SK-N-SH treated with all-trans-retinoic acid at 6 μM for 48 hours (cell line): ENCODE measurements around the gene RIC8B.

Experiments
- ARNTL ChIP-seq: fragments of 450-650 bp; formaldehyde crosslinking; IDR thresholded peaks from 2 replicates; pipeline ENCODE4 v1.5.0; 2020; ENCODE audit warnings: low read depth, mild to moderate bottlenecking, moderate library complexity, borderline replicate concordance
- CSRNP3 ChIP-seq: fragments of 250-450 bp; sonication (Bioruptor Pico); IDR thresholded peaks from 2 replicates; pipeline ENCODE4 v1.5.1; 2021; ENCODE audit warnings: mild to moderate bottlenecking, moderate library complexity
- ESRRG ChIP-seq: fragments of 250-450 bp; sonication (Bioruptor Pico); IDR thresholded peaks from 2 replicates; pipeline ENCODE4 v1.6.1; 2021; ENCODE audit warnings: mild to moderate bottlenecking
- GLIS3 ChIP-seq: fragments of 250-450 bp; sonication (Bioruptor Pico); IDR thresholded peaks from 2 replicates; pipeline ENCODE4 v1.5.0; 2020; ENCODE audit warnings: mild to moderate bottlenecking, moderate library complexity
- ISL1 ChIP-seq: fragments of 250-450 bp; sonication (Bioruptor Pico); IDR thresholded peaks from 2 replicates; pipeline ENCODE4 v2.1.2; 2022; ENCODE audit warnings: mild to moderate bottlenecking, moderate library complexity
- OSR1 ChIP-seq: fragments of 250-450 bp; sonication (Bioruptor Pico); IDR thresholded peaks from 2 replicates; pipeline ENCODE4 v1.8.0; 2022; ENCODE audit warnings: moderate library complexity, mild to moderate bottlenecking, inconsistent platforms
- PATZ1 ChIP-seq: fragments of 250-450 bp; sonication (Bioruptor Pico); IDR thresholded peaks from 2 replicates; pipeline ENCODE4 v1.8.0; 2020; ENCODE audit warnings: mild to moderate bottlenecking, moderate library complexity, borderline replicate concordance
- RARB ChIP-seq: fragments of 250-450 bp; sonication (Bioruptor Pico); IDR thresholded peaks from 2 replicates; pipeline ENCODE4 v1.8.0; 2021; ENCODE audit warnings: mild to moderate bottlenecking, moderate library complexity
- TSHZ2 ChIP-seq: fragments of 250-450 bp; sonication (Bioruptor Pico); IDR thresholded peaks from 2 replicates; pipeline ENCODE4 v1.5.0; 2020; ENCODE audit warnings: mild to moderate bottlenecking, moderate library complexity
- ZC3H10 ChIP-seq: fragments of 250-450 bp; sonication (Bioruptor Pico); IDR thresholded peaks from 2 replicates; pipeline ENCODE4 v1.5.1; 2021; ENCODE audit warnings: mild to moderate bottlenecking, moderate library complexity
- ZFP3 ChIP-seq: fragments of 250-450 bp; sonication (Bioruptor Pico); IDR thresholded peaks from 2 replicates; pipeline ENCODE4 v1.5.0; 2020; ENCODE audit warnings: mild to moderate bottlenecking, moderate library complexity
- ZFP30 ChIP-seq: fragments of 450-650 bp; formaldehyde crosslinking; IDR thresholded peaks from 2 replicates; pipeline ENCODE4 v1.5.0; 2022; ENCODE audit warnings: mild to moderate bottlenecking, moderate library complexity
- ZNF70 ChIP-seq: fragments of 450-650 bp; formaldehyde crosslinking; IDR thresholded peaks from 2 replicates; pipeline ENCODE4 v1.5.0; 2020; ENCODE audit warnings: mild to moderate bottlenecking, moderate library complexity
- TF ChIP-seq, protein P1 (sequence below): fragments of 250-450 bp; sonication (Bioruptor Pico); IDR thresholded peaks from 2 replicates; pipeline ENCODE4 v1.8.0; 2021; ENCODE audit warnings: low read depth, mild to moderate bottlenecking, moderate library complexity, borderline replicate concordance

- TF ChIP-seq ZNF70 (CRISPR knock-in tag) (no peak), PATZ1 (CRISPR knock-in tag) (no peak), CSRNP3 (CRISPR knock-in tag) (no peak), TSHZ2 (CRISPR knock-in tag) (no peak), ISL1 (CRISPR knock-in tag) (no peak), ZFP3 (CRISPR knock-in tag) (no peak), ZFP30 (CRISPR knock-in tag) (no peak), RARB (CRISPR knock-in tag) (no peak), ESRRG (CRISPR knock-in tag) (no peak), GLIS3 (CRISPR knock-in tag) (no peak), OSR1 (no peak), ZC3H10 (CRISPR knock-in tag) (no peak), ARNTL (no peak)
- TF ChIP-seq, protein P1, sequence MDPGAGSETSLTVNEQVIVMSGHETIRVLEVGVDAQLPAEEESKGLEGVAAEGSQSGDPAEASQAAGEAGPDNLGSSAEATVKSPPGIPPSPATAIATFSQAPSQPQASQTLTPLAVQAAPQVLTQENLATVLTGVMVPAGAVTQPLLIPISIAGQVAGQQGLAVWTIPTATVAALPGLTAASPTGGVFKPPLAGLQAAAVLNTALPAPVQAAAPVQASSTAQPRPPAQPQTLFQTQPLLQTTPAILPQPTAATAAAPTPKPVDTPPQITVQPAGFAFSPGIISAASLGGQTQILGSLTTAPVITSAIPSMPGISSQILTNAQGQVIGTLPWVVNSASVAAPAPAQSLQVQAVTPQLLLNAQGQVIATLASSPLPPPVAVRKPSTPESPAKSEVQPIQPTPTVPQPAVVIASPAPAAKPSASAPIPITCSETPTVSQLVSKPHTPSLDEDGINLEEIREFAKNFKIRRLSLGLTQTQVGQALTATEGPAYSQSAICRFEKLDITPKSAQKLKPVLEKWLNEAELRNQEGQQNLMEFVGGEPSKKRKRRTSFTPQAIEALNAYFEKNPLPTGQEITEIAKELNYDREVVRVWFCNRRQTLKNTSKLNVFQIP (CRISPR knock-in tag) = no peak
These were observed 19.9 kb downstream of the RIC8B start for GRCh38 chr12:106794369-106794768.
